ENCODE results near the gene SMIM27. TPM values are rescaled to one million over a fixed set of nuclear protein-coding genes. Genes with fewer than 3 reads are reported as not detected.

SMIM27 gene
- total RNA-seq, 1 donor from 2014 or later, result 8.8 TPM

Other genes with a start within 250 kb of the SMIM27 start
- 32.9 TPM for gene ACO1, start 167.7 kb upstream of the SMIM27 start, total RNA-seq
- gene RIGI, start 26.1 kb upstream of the SMIM27 start, total RNA-seq, result 20.0 TPM
- 14.6 TPM for gene TOPORS, start 259 bp downstream of the SMIM27 start, total RNA-seq
- gene NDUFB6, start 20.8 kb downstream of the SMIM27 start, total RNA-seq, result 38.2 TPM
- not detected for gene TAF1L, start 83.3 kb downstream of the SMIM27 start, total RNA-seq
- not detected for gene TMEM215, start 231.2 kb downstream of the SMIM27 start, total RNA-seq